Lower lobe of right lung (tissue), 2 donors: ENCODE results near the gene FGD3. TPM values are rescaled to one million over a fixed set of nuclear protein-coding genes. Genes with fewer than 3 reads are reported as not detected.

ENCODE experiments used
- ATAC-seq, 2 donors: fragments of 200-7000 bp; cut with Tn5 transposase; one replicate each; pipeline ENCODE4 v1.9.1; 2020 to 2022; ENCODE audit warnings: mild to moderate bottlenecking in 2 of 2, moderate library complexity in 2 of 2
- DNase-seq: peaks from one replicate; pipeline ENCODE4 v3.0.0-alpha.2; 2020
- H3K27ac ChIP-seq: fragments of 200-600 bp; one replicate; pipeline ENCODE4 v1.8.0; 2022
- H3K27me3 ChIP-seq: fragments of 200-600 bp; one replicate; pipeline ENCODE4 v1.8.0; 2022; ENCODE audit warnings: low read depth
- H3K36me3 ChIP-seq: fragments of 200-600 bp; one replicate; pipeline ENCODE4 v1.8.0; 2022; ENCODE audit warnings: mild to moderate bottlenecking
- H3K4me1 ChIP-seq: fragments of 200-600 bp; one replicate; pipeline ENCODE4 v1.8.0; 2022
- H3K4me3 ChIP-seq: fragments of 200-600 bp; one replicate; pipeline ENCODE4 v1.8.0; 2022; ENCODE audit warnings: mild to moderate bottlenecking
- H3K9me3 ChIP-seq: fragments of 200-600 bp; one replicate; pipeline ENCODE4 v1.8.0; 2022
- CTCF ChIP-seq: fragments of 200-600 bp; IDR thresholded peaks from one replicate; pipeline ENCODE4 v1.8.0; 2022; ENCODE audit warnings: antibody characterized with exemption, mild to moderate bottlenecking
- intact Hi-C: fragments of 100-400 bp; cut with DNase I; formaldehyde crosslinking; loops from one replicate; pipeline ENCODE4 v1.11.0; 2022
- total RNA-seq: library from RNA; stranded (reverse); fragmentation: NEBNext Ultra II Directional; extraction: Animal tissue kit (Norgen Biotek cat#: 25700); gene quantifications from one replicate; pipeline ENCODE4 v1.2.1, GENCODE V29; 2021
- donor health status: DM: no; HTN: yes; CAD: no; lungs with severe emphysema.

FGD3 gene
- total RNA-seq, 1 donor from 2014 or later = 23.9 TPM

- Histone ChIP-seq H3K36me3 (no peaks in the 10 kb centered on the region), H3K4me1 (peaks cover 21% of the 10 kb centered on the region), H3K27ac (peak overlapping the region; percentile 86), H3K9me3 (no peaks in the 10 kb centered on the region), H3K27me3 (no peaks in the 10 kb centered on the region), H3K4me3 (peak overlapping the region; percentile 57)
- TF ChIP-seq CTCF = no peak
- intact Hi-C loops = no loop called here
- ATAC-seq (peak; percentile 8 to 13), DNase-seq (no peak)
Observed at GRCh38 chr9:92964607-92965060, 17.3 kb downstream of the FGD3 start.

GRCh38 chr9:92965061-92965758 lies 17.9 kb downstream of the FGD3 start:
- peak overlapping the region; percentile 57 for H3K4me3 ChIP-seq

GRCh38 chr9:92965759-92966517 lies 18.6 kb downstream of the FGD3 start:
- no peak for DNase-seq
- no peak for TF ChIP-seq CTCF
- peak overlapping the region; percentile 57 for H3K4me3 ChIP-seq
- no peaks in the 10 kb centered on the region for H3K27me3 ChIP-seq
- H3K27ac ChIP-seq = peak overlapping the region; percentile 86
- H3K36me3 ChIP-seq = no peaks in the 10 kb centered on the region
- intact Hi-C loops = no loop called here
- no peaks in the 10 kb centered on the region for H3K9me3 ChIP-seq
- peaks cover 32% of the 10 kb centered on the region for H3K4me1 ChIP-seq
- no peak for ATAC-seq

More at GRCh38 chr9:92965061-92965758, 17.9 kb downstream of the FGD3 start:
- intact Hi-C loops = no loop called here
- Histone ChIP-seq H3K9me3 (no peaks in the 10 kb centered on the region), H3K27ac (peak overlapping the region; percentile 86), H3K36me3 (no peaks in the 10 kb centered on the region), H3K27me3 (no peaks in the 10 kb centered on the region), H3K4me1 (peaks cover 26% of the 10 kb centered on the region)
- DNase-seq = peak; percentile 74
- no peak for TF ChIP-seq CTCF
- peak; percentile 55 to 61 for ATAC-seq

GRCh38 chr9:92966518-92966800 lies 19.1 kb downstream of the FGD3 start:
- H3K27ac ChIP-seq = no peak overlapping the region
- ATAC-seq = no peak
- DNase-seq = no peak

GRCh38 chr9:92968081-92968480 lies 20.8 kb downstream of the FGD3 start:
- H3K9me3 ChIP-seq = no peaks in the 10 kb centered on the region
- H3K36me3 ChIP-seq = no peaks in the 10 kb centered on the region
- H3K4me3 ChIP-seq = no peak overlapping the region
- ATAC-seq (no peak), DNase-seq (no peak)
- no peaks in the 10 kb centered on the region for H3K27me3 ChIP-seq
- H3K27ac ChIP-seq = no peak overlapping the region
- no peak for TF ChIP-seq CTCF
- intact Hi-C loops = no loop called here
- peaks cover 29% of the 10 kb centered on the region for H3K4me1 ChIP-seq

More at GRCh38 chr9:92966518-92966800, 19.1 kb downstream of the FGD3 start:
- peaks cover 36% of the 10 kb centered on the region for H3K4me1 ChIP-seq
- H3K9me3 ChIP-seq = no peaks in the 10 kb centered on the region
- H3K36me3 ChIP-seq = no peaks in the 10 kb centered on the region
- intact Hi-C loops = no loop called here
- TF ChIP-seq CTCF = no peak
- H3K4me3 ChIP-seq = peak overlapping the region; percentile 57
- no peaks in the 10 kb centered on the region for H3K27me3 ChIP-seq
